Gastroesophageal sphincter (tissue), 3 donors: Measurements from ENCODE around the gene CYP4F2.
"Not testable (repeated sequence)": the region's sequence is repeated elsewhere in the genome, so short reads cannot be mapped to it uniquely, and the experiment has no call there.

Experiments used
- CTCF ChIP-seq, 4 experiments: fragments of 200-600 bp in 2 of 4; fragments of 450-650 bp in 2 of 4; sonication (generic) in 1 of 4; IDR thresholded peaks; one replicate each; pipeline ENCODE4 v1.5.1; 2017 to 2019; ENCODE audit warnings: antibody characterized with exemption in 4 of 4, mild to moderate bottlenecking in 2 of 4, moderate library complexity in 2 of 4
- POLR2A ChIP-seq, 2 donors: fragments of 450-650 bp; IDR thresholded peaks; one replicate each; pipeline ENCODE4 v1.6.1; 2017; ENCODE audit warnings: antibody characterized with exemption in 2 of 2, mild to moderate bottlenecking in 2 of 2, moderate library complexity in 1 of 2
- POLR2AphosphoS5 ChIP-seq: sonication (generic); formaldehyde crosslinking; IDR thresholded peaks from one replicate; pipeline ENCODE4 v1.6.1; 2017; ENCODE audit warnings: antibody characterized with exemption

- TF ChIP-seq POLR2A (IDR thresholded peaks at IDR 0.05); CTCF (IDR thresholded peaks at IDR 0.05); POLR2AphosphoS5: not testable (repeated sequence)
Observed at GRCh38 chr19:15828611-15829305, 69.1 kb downstream of the CYP4F2 start.
